NCI-H146 treated with DMSO at 0.1 percent for 48 hours (cell line): Measurements from ENCODE around the gene KRTAP20-4.

Experiments
- DNase-seq: peaks from one replicate; lab custom pipeline; 2025; ENCODE audit not compliant: unreplicated experiment; lab: John Stamatoyannopoulos, UW

KRTAP20-4 gene

DNA sequence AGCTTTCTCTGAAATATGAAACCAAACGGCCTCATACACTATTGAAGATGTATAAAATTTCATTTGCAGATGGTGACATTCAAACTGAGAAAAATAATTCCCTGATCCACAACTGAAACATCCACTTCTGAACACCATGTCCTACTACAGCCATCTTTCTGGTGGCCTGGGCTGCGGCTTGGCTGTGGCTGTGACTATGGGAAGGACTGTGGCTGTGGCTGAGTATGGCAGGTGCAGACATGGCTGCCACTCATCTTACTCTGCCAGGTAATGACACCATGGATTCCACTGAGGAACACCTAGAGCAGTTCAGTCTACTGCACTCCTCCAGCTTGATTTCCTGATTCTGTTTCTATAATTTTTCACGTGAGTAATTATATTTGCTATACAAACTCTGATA is at the start of gene KRTAP20-4:
TSS of gene KRTAP20-4 (plus strand) at position 106 of the 400 bp plus-strand sequence.
- DNase-seq = no peak

DNA sequence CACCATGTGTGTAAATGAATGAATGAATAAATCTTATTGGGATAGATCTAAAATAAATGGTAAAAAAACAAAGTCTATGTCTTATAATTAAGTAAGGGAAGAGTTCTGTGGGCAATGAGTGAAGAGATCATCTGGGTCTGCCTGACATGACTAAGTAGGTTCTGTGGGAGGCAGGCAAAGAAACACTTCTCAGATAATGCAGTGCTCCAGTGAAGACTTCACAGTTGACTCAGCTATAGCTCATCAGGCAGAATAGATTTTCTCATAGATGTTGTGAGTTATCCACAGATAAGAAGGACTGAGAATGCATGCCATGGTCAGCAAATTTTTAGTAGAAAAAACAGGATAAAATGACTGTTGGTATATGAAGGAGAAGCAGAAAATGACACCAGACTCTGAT is 42.7 kb upstream of the KRTAP20-4 start:
- no peak for DNase-seq

DNA sequence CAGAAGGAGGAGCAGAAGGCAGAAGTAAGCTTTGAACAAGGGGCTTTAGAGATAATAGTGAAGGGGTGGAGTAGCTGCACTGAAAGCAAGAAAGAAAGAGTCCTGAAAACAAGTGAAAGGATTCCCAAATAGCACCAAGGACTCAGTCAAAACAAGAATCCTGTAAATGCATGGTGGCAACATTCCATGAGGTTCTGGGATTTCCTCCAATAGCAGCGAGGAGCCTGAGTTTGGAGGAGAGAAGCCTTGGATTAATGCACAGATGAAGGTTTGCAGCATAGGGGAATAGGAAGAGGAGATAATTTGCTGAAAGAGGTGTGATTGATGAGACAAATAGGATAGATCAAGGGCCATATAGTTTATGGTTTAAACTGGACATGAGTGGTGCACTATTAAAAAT is 41.1 kb upstream of the KRTAP20-4 start:
- no peak for DNase-seq

DNA sequence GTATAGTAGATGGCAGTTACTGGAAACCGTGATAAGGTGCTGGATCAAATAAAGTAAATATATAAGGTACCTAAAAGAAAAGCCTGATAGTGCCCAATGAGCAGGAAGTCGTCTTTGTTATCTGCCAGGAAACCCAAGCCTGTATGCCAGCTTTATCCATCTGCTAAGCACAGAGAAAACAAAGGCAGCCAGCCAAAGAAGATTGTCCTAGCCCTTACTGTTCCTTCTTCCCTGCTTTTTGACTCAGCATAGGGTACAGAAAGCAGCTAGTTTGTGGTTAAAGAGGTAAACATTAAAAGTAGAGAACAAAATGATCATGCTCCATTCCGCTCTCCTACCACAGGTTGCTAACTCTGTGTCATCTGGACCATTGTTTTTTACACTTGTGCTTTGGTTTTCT is 40.3 kb upstream of the KRTAP20-4 start:
- no peak for DNase-seq

DNA sequence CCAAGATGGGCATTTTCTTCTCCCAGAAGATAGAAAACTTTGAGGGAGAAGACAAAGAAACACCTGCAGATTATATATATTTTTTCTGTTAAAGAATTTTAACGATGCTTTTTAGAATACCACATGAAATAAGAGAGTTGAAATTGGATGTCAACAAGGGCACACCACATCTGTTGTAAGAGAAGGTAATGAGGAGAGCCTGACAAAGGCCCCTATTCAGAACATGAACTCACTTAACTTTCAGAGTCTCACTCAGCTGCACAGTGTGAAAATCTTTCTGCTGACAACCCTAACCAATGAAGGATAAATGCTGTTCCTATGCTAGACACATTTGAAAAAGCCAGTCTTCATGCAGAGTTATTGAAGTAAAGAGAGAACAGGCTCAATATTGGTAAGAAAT is 37.6 kb upstream of the KRTAP20-4 start:
- no peak for DNase-seq

DNA sequence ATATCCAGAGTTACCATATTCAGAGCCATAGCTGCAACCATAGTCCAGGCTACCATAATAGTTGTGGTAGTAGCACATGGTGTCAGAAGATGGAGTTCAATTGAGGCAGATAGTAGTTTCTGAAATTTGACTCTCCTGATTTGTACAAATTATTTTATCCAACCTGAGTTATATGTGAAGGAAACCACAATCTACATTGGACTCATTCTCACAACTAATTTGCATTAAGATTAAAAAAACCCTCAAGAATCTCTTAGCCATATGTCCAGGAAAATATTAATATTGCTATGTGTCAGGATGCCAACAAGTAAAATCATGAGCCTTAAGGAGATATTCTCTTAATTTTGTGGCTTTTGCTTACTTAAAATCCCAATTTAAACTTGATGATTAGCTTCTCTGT is 30.1 kb upstream of the KRTAP20-4 start, which contains the start of gene KRTAP22-2:
TSS of gene KRTAP22-2 (minus strand) at position 101 of the 400 bp plus-strand sequence.
- no peak for DNase-seq

DNA sequence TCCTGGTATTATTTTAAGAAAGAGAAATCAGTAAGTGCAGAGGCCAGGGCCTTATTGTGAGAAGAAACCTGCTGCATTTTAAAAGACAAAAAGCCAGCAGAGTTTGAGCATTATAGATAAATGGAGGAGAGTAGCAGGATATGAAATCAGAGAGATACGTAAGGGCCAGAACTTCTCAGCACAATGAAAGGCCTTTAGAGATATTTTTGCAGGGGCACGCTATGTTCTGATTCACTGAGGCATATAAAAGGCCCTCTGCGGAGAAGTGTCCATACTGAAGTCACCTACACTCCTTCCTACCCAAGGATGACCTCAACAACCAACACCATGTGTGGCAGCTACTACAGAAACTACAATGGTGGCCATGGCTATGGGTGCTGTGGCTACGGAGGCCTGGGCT is 28.3 kb upstream of the KRTAP20-4 start, which contains the start of gene KRTAP6-3:
TSS of gene KRTAP6-3 (plus strand) at position 301 of the 400 bp plus-strand sequence. CDS start at position 307, 6 bp downstream.
- no peak for DNase-seq

DNA sequence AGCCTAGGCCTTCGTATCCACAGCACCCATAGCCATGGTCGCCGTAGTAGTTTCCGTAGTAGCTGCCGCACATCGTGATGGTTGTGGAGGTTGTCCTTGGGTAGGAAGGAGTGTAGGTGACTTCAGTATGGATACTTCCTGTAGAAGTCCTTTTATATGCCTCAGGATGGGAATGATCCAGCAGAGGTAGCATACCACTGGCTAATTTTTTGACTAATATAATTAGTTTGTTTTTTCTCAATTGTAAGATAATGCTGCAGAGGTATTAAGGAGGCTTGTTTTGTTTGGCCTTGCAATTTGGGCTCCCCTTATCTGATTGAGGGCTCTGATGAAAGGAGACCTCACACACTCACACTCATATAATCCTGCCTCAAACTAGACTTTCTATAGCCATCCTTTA is 21.6 kb upstream of the KRTAP20-4 start, which contains the start of gene KRTAP6-2:
TSS of gene KRTAP6-2 (minus strand) at position 101 of the 400 bp plus-strand sequence. CDS start at position 73, 28 bp downstream.
- DNase-seq = no peak

DNA sequence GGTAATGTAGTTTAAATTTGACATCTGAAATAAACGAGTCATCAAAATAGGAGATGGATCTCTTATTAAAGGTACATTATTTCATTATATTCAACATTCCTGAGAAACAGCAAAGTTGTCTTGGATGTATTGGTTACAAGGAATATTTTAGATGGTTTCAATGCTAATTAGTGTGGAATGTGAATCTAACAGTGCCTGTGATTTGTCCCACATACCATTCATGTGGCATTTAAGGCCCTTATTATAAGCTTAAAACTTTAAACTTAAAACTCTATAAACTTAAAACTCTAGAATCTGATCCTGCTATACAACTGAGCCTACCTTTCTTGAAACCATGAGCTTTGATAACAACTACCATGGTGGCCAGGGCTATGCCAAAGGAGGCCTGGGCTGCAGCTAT is 19.6 kb upstream of the KRTAP20-4 start, which contains the start of gene KRTAP22-1:
TSS of gene KRTAP22-1 (plus strand) at position 301 of the 400 bp plus-strand sequence.
- no peak for DNase-seq

DNA sequence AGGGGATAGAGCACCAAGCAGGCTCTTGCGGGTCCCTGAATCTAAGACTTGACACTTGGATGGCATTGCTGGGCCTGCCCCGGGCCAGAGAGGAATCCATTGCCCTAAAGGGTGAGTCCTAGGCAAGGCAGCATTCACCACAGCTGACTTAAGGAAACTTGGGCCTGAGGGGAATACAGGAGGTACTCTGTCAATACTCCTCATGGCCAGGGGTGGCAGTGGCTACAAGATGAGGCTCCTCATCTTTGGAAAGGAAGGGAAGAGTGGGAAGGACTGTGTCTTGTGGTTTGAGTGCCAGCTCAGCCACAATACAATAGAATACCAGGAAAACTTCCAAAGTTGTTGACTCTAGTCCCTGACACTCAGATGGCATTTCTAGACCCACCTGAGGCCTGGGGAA is 14.5 kb upstream of the KRTAP20-4 start:
- DNase-seq = no peak

DNA sequence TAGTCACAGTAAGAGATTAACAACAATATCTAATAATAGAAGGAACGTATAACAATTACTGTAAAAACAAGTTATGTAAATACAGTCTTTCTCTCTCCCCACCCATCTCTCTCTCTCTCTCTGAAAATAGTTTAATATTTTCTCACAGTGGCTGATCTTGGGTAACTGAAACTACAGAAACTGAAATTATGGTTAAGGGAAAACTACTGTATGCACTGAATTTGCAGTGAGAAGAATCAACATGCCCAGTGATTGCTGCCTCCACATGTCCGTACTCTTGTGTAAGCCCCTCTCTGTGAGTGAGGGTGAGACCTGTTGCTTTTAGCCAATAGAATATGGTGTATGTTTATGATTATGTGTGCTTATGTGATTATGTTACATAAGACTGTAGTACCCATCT is 8.3 kb upstream of the KRTAP20-4 start:
- DNase-seq = no peak

DNA sequence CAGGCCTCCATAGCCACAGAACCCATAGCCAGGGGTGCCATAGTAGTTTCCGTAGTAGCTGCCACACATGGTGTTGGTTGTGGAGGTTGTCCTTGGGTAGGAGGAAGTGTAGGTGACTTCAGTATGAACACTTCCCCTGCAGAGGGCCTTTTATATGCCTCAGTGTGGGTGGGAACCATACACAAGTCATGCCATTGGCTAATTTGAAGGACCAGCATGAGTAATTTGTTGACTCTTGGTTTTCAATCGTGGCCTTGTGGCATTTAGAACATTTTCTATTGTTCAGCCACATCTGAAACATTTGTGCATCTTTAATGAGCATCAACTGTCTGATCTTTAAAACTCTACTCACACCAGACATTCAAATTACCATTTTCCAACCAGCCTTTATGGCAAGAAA is 6.6 kb upstream of the KRTAP20-4 start, which contains the start of gene KRTAP6-1:
TSS of gene KRTAP6-1 (minus strand) at position 95 of the 400 bp plus-strand sequence. CDS start at position 69, 26 bp downstream.
- DNase-seq = no peak

DNA sequence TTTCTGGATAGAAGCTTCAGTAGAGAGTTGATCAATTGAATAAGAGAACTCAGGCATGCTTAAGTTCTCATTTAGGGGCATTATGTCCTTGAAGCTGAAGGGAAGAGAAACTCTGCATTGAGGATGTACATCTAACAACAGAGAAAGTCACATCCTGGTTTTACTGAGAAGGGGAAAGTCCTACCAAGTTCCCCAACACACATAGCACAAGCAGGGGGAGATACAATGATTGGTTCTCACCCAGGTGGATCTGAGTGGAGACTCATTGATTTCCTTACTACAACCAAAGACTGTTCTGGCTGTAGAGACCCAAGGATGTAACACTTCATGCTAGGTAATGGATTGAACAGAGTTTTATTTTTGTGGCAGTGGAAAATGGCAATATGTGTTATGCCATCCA is 5.2 kb upstream of the KRTAP20-4 start:
- DNase-seq = no peak

DNA sequence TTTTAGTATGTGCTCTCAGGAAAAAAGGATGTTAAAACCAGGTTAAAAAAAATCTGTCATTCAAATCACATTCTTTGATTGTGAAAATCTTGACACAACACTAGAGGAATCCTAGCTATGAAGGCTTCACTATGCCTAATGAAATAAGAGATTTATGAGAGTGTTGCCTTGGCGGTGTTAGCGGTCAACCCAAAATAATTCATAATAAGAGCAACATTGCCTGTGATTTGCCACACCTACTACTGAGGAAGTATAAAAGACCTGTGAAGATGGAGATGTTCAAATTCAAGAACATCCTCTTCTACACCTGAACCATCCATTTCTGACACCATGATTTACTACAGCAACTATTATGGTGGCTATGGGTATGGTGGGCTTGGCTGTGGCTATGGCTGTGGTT is 4.3 kb upstream of the KRTAP20-4 start, which contains the start of gene KRTAP20-1:
TSS of gene KRTAP20-1 (plus strand) at position 301 of the 400 bp plus-strand sequence. CDS start at position 331, 30 bp downstream.
- DNase-seq = no peak

DNA sequence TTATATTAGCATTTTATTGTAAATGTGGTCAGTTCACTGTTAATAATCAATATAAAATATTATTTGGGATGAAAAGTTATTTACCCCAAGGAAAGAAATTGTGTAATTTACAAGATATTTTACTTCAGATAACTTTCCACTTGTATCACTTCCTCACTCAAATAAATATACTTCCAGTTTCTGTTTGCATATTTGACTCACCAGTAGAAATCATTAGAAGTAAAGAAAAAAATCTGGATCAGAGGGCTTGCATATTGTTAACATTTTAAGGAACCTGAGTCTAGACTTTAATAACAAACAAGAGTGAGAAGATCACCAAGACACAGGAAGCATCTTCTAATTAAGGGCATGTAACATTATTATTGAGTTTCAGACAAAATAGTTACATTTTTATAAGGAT is 347 bp upstream of the KRTAP20-4 start:
- no peak for DNase-seq

DNA sequence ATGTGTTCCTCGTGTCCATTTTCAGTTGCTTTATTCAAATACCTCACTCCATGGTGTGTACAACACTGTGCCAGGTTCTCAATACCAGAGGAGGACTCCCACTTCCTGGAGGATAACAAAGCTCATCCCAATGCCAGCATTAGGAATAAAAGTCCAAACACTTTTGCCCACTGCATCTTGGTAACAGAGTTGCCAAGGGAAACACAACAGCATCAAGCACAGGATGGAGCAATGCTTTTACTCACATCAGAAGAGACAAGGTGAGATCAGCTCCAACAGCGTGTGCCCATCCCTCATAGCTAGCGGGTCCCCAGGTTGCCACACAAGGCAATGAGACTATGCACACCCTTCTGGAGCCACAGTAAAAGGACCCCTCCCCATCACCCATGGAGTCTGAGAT is 2.9 kb downstream of the KRTAP20-4 start:
- no peak for DNase-seq

DNA sequence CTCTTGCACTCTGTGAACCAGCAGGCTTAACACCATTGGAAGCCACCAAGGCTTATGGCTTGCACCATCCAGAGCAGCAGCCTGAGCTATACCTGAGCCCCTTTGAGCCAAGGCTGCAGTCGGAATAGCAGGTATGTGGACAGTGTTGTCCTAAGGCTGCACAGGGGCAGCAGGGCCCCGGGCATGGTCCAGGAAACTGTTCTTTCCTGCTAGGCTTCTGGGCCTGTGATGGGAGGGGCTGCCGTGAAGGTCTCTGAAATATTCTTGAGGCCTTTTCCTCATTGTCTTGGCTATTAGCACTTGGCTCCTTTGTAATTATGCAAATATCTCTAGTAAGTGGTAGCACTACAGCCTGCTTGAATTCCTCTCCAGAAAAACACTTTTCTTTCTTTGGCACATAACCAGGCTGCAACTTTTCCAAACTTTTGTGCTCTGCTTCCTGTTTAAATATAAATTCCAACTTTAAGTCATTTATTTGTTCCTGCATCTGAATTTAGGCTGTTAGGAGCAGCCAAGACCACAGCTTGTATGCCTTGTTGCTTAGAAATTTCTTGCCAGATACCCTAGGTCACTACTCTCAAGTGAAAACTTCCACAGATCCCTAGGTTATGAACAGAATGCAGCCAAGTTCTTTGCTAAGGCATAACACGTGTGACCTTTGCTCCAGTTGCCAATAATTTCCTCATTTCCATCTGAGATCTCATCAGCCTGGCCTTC is 5.2 kb downstream of the KRTAP20-4 start:
- no peak for DNase-seq

DNA sequence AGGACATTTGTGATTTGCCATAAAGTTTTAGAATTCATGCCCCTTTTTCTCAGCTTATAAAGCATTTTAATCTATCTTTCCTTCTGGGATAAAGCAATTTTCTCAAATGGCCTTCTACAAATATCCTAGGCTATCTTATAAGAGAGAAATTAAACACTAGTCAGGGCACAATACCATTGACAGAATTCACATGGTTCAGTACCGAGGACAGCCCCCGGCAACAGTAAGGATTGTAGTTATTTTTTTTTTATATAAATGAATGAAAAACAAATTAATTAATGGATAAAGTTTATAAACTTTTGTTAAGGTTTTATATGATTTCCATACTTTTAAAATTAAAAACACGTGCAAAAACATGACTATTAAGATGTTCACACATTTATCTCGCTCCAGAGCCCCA is 7.7 kb downstream of the KRTAP20-4 start:
- DNase-seq = no peak

DNA sequence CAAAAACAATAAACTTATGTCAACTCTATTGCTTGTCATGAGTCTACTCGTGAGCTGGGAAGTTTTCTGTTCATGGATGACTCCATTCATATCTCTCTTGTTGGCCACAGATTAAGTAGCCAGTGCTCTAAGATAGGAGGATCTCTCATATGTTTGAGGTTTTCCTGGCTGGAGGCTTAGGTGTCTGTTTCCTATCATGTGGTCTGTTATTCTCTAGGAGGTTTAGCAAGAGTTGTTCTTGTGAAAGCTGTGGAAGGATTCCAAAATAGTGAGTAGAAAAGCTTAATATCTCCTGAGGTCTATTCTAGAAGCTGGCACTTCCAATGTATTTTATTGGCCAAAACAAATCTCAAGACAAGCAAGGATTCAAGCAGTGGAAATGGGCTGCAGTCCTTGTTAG is 8.8 kb downstream of the KRTAP20-4 start:
- DNase-seq = no peak

DNA sequence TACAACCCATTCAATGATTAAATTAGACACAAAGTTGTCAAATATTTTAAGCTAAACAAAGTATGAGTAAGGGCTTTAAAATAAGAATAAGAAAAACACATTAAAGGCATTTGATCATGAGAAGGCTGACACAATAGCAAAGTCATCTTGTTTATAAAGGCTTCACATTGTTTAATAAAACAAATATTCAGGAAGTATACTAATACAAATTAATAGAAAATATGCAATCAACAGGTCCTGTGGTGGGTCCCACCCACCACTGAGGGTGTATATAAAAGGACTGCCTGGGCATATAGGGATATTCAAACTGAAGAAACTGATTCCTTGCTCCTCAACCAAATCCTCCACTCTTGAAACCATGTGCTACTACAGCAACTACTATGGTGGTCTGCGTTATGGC is 14.5 kb downstream of the KRTAP20-4 start, which contains the start of gene KRTAP20-2:
TSS of gene KRTAP20-2 (plus strand) at position 301 of the 400 bp plus-strand sequence. CDS start at position 359, 58 bp downstream.
- DNase-seq = no peak

DNA sequence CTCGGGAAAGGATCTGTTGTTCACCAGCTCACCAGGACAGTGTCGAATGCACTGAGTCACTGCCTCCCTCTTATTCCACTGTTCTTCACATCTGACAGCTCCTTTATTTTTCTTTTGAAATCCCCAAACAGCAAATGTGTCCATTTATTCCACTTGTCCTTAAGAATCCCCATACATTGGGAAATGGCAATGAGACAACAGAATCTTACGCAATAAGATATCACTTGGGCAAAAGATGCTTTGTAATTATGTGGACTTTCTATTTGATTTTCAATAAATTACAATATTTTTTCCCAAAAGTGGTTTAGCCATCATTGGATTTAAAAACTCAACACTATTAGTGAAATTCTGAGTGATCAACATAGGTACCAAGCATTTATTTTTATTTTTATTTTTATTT is 18.3 kb downstream of the KRTAP20-4 start:
- DNase-seq = no peak

DNA sequence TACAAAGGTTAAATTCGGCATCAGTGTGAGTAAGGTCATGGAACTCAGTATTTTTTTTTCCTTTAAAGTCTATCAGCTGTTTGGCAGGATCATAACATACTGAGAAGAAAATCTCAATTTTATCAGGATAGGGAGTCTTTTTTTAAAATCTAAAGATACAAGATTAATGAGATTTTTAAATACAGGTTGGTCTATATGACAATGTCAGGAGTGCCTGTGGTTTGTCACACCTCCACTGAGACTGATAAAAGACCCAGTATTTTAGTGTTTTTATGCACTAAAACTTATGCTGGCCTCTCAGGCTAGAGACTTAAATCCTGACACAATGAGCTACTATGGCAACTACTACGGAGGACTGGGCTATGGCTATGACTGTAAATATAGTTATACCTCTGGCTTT is 22.1 kb downstream of the KRTAP20-4 start, which contains the start of gene KRTAP20-3:
TSS of gene KRTAP20-3 (plus strand) at position 301 of the 400 bp plus-strand sequence.
- no peak for DNase-seq
